Activated CD4-positive, alpha-beta T cell treated with anti-CD3 and anti-CD28 coated beads, Interleukin-2, amount 10 ng/mL, durations not matched to agents 24 days and 14 days (primary cell): ENCODE results near the gene UTS2R. TPM values are rescaled to one million over a fixed set of nuclear protein-coding genes. Genes with fewer than 3 reads are reported as not detected.
"Not testable (repeated sequence)": the region's sequence is repeated elsewhere in the genome, so short reads cannot be mapped to it uniquely, and the experiment has no call there.

ENCODE experiments used
- DNase-seq: peaks from one replicate; pipeline ENCODE4 v3.0.0; 2022
- H3K27ac Mint-ChIP-seq: one replicate; pipeline ENCODE4 v1.8.0; 2022; ENCODE audit warnings: mild to moderate bottlenecking, mixed read lengths
- H3K27me3 Mint-ChIP-seq: one replicate; pipeline ENCODE4 v1.8.0; 2022; ENCODE audit warnings: mixed read lengths
- H3K36me3 Mint-ChIP-seq: one replicate; pipeline ENCODE4 v1.8.0; 2022; ENCODE audit warnings: low read depth, mild to moderate bottlenecking, mixed read lengths
- H3K4me1 Mint-ChIP-seq: one replicate; pipeline ENCODE4 v1.8.0; 2021; ENCODE audit warnings: mixed read lengths
- H3K4me3 Mint-ChIP-seq: one replicate; pipeline ENCODE4 v1.8.0; 2022; ENCODE audit warnings: mild to moderate bottlenecking, moderate library complexity, mixed read lengths
- H3K9me3 Mint-ChIP-seq: one replicate; pipeline ENCODE4 v1.8.0; 2021; ENCODE audit warnings: mixed read lengths
- intact Hi-C: fragments of 100-400 bp; cut with micrococcal nuclease; formaldehyde crosslinking; loops from one replicate; pipeline ENCODE4 v1.15.1; 2023
- total RNA-seq: library from RNA; stranded (reverse); gene quantifications from 2 replicates; pipeline ENCODE4 v1.2.3, GENCODE V29; 2022

UTS2R gene
- total RNA-seq, 1 donor from 2014 or later, result 0.14 TPM

GRCh38 chr17:82355770-82356427 is 15.7 kb upstream of the UTS2R start:
- Mint-ChIP-seq H3K4me3 (no peak overlapping the region), H3K27ac (no peak overlapping the region), H3K36me3 (no peaks in the 10 kb centered on the region), H3K27me3 (peaks cover 12% of the 10 kb centered on the region), H3K4me1 (peaks cover 9% of the 10 kb centered on the region), H3K9me3 (peaks cover 6% of the 10 kb centered on the region)
- intact Hi-C loops, result no loop called here
- no peak for DNase-seq

DNA sequence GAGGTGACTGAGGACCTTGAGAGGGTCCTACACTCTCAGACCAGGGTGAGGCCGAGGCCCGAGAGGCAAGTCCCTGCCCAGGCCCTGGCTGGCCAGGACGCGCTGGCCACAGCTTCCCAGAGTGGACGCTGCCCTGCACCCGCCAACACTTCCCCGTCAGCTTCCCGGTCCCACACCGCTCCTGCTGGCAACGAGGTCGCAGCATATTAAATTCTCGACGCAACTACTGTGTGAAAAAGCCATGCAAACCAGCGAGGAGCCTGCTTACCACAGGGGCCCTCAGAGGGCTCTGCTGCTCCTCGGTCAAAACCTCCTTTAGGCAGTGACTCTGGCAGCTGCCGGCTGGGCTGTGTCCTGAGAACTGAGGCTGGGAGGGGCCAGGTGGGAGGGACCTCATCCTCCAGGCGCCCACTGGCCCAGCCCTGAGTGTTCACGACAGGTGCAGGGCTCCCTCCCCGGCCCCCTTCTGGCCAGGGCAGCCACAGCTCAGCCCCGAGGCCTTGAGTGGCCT is 14.7 kb upstream of the UTS2R start:
- Mint-ChIP-seq H3K36me3 (no peaks in the 10 kb centered on the region), H3K9me3 (peaks cover 6% of the 10 kb centered on the region), H3K4me1 (peaks cover 7% of the 10 kb centered on the region), H3K27ac (no peak overlapping the region), H3K27me3 (peaks cover 14% of the 10 kb centered on the region), H3K4me3 (no peak overlapping the region)
- no peak for DNase-seq
- intact Hi-C loops, result no loop called here

GRCh38 chr17:82357394-82357793 is 14.2 kb upstream of the UTS2R start:
- DNase-seq, result no peak
- intact Hi-C loops, result no loop called here
- Mint-ChIP-seq H3K36me3 (no peaks in the 10 kb centered on the region), H3K27me3 (peaks cover 16% of the 10 kb centered on the region), H3K9me3 (peaks cover 6% of the 10 kb centered on the region), H3K4me3 (no peak overlapping the region), H3K27ac (no peak overlapping the region), H3K4me1 (peaks cover 7% of the 10 kb centered on the region)

GRCh38 chr17:82358465-82359350 is 12.9 kb upstream of the UTS2R start, which contains the start of gene TEX19:
Gene TEX19, plus strand, starts transcription at chr17:82359247. Its CDS starts 2,904 bp downstream, at chr17:82362151.
- peak within 1 kb of the TSS; percentile 69 for H3K27ac Mint-ChIP-seq
- H3K36me3 Mint-ChIP-seq, result no peaks in the 10 kb centered on the region
- DNase-seq, result peak; percentile 67
- peak within 1 kb of the TSS; percentile 20 for H3K4me3 Mint-ChIP-seq
- peaks cover 7% of the 10 kb centered on the region for H3K4me1 Mint-ChIP-seq
- peaks cover 6% of the 10 kb centered on the region for H3K9me3 Mint-ChIP-seq
- peaks cover 19% of the 10 kb centered on the region for H3K27me3 Mint-ChIP-seq
- intact Hi-C loops, result no loop called here

DNA sequence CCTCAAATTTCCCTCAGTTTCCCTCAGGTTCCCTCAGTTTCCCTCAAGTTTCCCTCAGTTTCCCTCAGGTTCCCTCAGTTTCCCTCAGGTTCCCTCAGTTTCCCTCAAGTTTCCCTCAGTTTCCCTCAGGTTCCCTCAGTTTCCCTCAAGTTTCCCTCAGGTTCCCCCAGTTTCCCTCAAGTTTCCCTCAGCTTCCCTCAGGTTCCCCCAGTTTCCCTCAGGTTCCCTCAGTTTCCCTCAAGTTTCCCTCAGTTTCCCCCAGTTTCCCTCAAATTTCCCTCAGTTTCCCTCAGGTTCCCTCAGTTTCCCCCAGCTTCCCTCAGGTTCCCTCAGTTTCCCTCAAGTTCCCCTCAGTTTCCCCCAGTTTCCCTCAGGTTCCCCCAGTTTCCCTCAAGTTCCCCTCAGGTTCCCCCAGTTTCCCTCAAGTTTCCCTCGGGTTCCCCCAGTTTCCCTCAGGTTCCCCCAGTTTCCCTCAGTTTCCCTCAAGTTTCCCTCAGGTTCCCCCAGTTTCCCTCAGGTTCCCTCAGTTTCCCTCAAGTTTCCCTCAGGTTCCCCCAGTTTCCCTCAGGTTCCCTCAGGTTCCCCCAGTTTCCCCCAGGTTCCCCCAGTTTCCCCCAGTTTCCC is 12.0 kb upstream of the UTS2R start:
- intact Hi-C loops, H3K36me3 Mint-ChIP-seq, H3K9me3 Mint-ChIP-seq, H3K4me1 Mint-ChIP-seq, H3K27ac Mint-ChIP-seq, H3K4me3 Mint-ChIP-seq, DNase-seq: not testable (repeated sequence)
- H3K27me3 Mint-ChIP-seq, result peaks cover 19% of the 10 kb centered on the region

DNA sequence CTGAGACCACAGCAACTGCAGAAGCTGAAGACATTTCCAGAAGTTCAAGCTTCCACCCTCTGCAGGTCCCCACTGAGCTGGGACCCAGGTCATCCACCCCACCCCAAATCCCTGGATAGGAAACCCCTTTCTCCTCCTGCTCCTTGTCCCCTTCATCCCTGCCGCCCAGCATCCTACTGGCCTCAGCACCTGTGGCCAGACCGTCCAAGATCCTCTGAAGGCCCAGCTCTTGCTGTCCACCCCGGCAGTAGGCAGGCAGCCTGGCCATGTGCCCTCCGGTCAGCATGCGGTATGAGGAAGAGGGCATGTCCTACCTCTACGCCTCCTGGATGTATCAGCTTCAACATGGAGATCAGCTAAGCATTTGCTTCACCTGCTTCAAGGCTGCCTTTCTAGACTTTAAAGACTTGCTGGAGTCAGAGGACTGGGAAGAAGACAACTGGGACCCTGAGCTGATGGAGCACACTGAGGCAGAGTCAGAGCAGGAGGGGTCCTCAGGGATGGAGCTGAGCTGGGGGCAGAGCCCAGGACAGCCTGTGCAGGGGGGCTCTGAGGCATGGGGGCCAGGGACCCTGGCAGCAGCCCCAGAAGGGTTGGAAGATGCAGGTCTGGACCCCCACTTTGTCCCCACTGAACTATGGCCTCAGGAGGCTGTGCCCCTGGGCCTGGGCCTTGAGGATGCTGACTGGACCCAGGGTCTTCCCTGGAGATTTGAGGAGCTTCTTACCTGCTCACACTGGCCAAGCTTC is 9.5 kb upstream of the UTS2R start:
- Mint-ChIP-seq H3K27ac (peak overlapping the region; percentile 43), H3K4me1 (peaks cover 10% of the 10 kb centered on the region), H3K4me3 (no peak overlapping the region), H3K9me3 (peaks cover 6% of the 10 kb centered on the region), H3K36me3 (no peaks in the 10 kb centered on the region), H3K27me3 (peaks cover 25% of the 10 kb centered on the region)
- no peak for DNase-seq
- intact Hi-C loops, result no loop called here

- intact Hi-C loops, result no loop called here
- Mint-ChIP-seq H3K27ac (no peak overlapping the region), H3K4me3 (no peak overlapping the region), H3K36me3 (no peaks in the 10 kb centered on the region), H3K4me1 (peaks cover 6% of the 10 kb centered on the region), H3K9me3 (no peaks in the 10 kb centered on the region), H3K27me3 (peaks cover 32% of the 10 kb centered on the region)
- DNase-seq, result no peak
Measured at GRCh38 chr17:82365606-82366295, 5.8 kb upstream of the UTS2R start.

- no peak overlapping the region for H3K4me3 Mint-ChIP-seq
- peaks cover 9% of the 10 kb centered on the region for H3K4me1 Mint-ChIP-seq
- intact Hi-C loops, result no loop called here
- no peak overlapping the region for H3K27ac Mint-ChIP-seq
- DNase-seq, result no peak
- H3K27me3 Mint-ChIP-seq, result peaks cover 37% of the 10 kb centered on the region
- no peaks in the 10 kb centered on the region for H3K36me3 Mint-ChIP-seq
- no peaks in the 10 kb centered on the region for H3K9me3 Mint-ChIP-seq
Measured at GRCh38 chr17:82366749-82367148, 4.8 kb upstream of the UTS2R start.

GRCh38 chr17:82367724-82368524 is 3.6 kb upstream of the UTS2R start:
- H3K27ac Mint-ChIP-seq, result no peak overlapping the region
- H3K27me3 Mint-ChIP-seq, result peaks cover 38% of the 10 kb centered on the region
- H3K4me3 Mint-ChIP-seq, result no peak overlapping the region
- H3K36me3 Mint-ChIP-seq, result no peaks in the 10 kb centered on the region
- no peak for DNase-seq
- intact Hi-C loops, result no loop called here
- no peaks in the 10 kb centered on the region for H3K9me3 Mint-ChIP-seq
- peaks cover 15% of the 10 kb centered on the region for H3K4me1 Mint-ChIP-seq

GRCh38 chr17:82369211-82369610 is 2.4 kb upstream of the UTS2R start:
- Mint-ChIP-seq H3K4me3 (no peak overlapping the region), H3K4me1 (peaks cover 19% of the 10 kb centered on the region), H3K27me3 (peaks cover 43% of the 10 kb centered on the region), H3K9me3 (no peaks in the 10 kb centered on the region), H3K36me3 (no peaks in the 10 kb centered on the region), H3K27ac (no peak overlapping the region)
- intact Hi-C loops, result no loop called here
- no peak for DNase-seq

DNA sequence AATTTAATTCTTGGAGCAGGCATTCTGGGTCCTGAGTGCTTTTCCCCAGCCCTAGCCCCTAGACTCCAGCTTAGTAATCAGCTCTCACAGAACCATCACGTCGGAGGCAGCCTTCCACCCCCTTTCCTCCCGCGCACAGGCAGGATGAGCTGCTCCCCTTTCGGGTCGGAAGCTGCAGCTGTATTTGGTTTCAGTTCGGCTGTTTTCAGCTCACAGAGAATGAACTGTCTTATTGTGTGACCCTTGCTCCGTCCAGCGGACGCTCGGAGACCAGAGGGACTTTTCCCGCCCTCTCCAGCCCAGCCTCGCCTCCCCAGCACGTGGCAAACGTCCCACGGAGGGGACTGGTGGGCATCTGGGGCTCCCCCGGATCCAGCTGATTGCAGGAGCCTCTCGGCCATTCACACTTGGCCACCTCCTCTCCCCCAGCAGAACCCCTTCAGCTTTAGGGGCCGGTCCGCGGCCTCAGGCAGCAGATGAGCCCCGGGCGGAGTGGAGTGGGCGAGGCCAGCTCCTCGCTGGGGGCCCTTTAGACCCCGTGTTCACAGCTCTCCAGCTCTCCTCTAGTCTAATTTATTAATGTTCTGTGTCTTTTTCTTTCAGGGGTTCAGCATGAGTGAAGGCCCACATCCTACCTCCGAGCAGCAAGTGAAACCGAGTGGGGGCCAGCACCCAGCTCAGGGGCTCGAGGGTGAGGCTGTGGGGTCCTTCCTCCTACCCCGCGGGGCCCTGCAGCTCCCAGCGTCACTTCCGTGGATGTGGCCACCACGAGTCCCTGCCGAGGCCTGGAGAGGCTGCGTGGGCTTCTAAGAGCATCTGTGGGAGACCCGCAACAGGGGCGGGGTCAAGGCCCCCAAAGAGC is 863 bp upstream of the UTS2R start:
- Mint-ChIP-seq H3K36me3 (no peaks in the 10 kb centered on the region), H3K9me3 (no peaks in the 10 kb centered on the region), H3K4me1 (peaks cover 17% of the 10 kb centered on the region), H3K27ac (no peak overlapping the region), H3K27me3 (peaks cover 41% of the 10 kb centered on the region), H3K4me3 (peak overlapping the region; percentile 74)
- intact Hi-C loops, result loop anchor here (10.0 kb wide), 1 partner anchor 246 kb away; no protein-coding TSS in a partner anchor
- peak; percentile 79 for DNase-seq
